Measurements from ENCODE around the gene SH3RF3. TPM values are rescaled to one million over a fixed set of nuclear protein-coding genes. Genes with fewer than 3 reads are reported as not detected.

The SH3RF3 gene
- total RNA-seq, 2 donors from 2014 or later, result 0.05 TPM; not detected in 1

DNA sequence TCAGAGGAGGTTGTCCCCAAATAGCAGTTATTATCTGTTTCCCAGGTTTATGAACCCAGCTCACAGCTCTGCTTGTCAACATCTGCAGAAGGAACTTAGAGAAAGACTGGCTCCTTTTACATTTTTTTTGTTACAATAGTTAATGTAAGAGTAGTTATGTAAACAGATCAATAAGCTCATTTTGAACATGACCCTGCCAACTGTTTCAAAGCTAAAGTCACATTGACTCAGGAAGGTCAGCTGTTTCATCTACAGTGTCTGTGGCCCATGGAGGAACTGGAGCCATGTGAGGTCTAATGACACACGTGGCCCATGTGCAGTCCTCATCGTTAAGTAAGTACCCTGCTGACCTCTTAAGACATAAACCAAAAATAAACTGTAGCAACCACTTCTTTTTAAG lies 97.1 kb downstream of the SH3RF3 start:
- H3K36me3 Mint-ChIP-seq, result no peaks in the 10 kb centered on the region
- H3K27me3 Mint-ChIP-seq, result peaks cover 0 to 3% of the 10 kb centered on the region in 2 donors
- H3K4me1 Mint-ChIP-seq (ENCODE audit: low read depth in 2 of 2), result peaks cover 11% of the 10 kb centered on the region in 2 donors
- DNase-seq (ENCODE audit: low spot score) (no peak), ATAC-seq (no peak)
- no peak overlapping the region for H3K27ac Mint-ChIP-seq
- no peaks in the 10 kb centered on the region for H3K9me3 Mint-ChIP-seq
- H3K4me3 Mint-ChIP-seq, result no peak overlapping the region

DNA sequence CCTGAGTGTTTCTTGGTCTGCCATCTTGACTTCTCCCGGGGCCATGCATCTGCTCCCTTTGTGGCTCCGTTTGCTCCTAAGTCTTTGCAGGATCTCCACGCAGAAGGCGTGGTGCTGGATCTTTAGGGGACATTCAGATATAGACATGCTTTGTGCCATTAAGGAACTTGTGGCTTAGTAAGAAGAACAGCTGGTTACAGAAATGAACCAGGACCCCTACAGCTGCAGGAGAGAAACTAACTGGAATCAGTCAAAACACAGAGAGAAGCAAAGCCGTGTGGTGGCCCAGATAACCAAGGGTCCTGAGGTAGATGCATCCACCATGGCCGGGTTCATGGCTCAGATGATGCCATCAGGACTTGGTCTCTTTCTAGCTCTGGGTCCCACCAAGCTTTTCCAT lies 97.6 kb downstream of the SH3RF3 start:
- ATAC-seq, result peak in 1 of 2 donors; percentile 48
- no peak overlapping the region for H3K4me3 Mint-ChIP-seq

DNA sequence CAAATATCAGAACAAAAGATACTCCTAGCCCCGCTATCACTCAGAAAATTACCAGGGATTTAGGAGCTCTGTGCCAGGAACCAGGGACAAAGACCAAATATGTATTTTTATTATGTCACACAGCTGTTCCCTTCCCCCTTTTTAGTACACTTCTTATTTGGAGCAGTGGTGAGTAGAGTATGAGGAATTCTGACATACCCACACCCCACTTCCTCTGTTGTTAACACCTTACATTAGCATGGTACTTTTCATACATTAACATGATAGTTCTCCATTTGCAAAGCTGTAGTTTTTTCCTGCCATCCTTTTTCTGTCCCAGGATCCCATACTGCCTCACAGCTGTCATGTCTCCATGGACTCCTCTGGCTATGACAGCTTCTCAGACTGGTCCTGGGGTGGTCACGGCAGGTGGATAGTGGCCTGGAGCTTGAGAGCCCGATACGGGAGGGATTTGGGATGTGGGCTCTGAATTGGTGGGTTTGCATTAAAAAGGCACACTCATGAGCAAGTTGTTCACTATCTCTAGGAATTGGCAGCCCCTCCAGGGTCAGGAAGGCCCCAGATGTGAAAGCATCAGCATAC lies 100.2 kb downstream of the SH3RF3 start:
- Mint-ChIP-seq H3K9me3 (no peaks in the 10 kb centered on the region), H3K36me3 (no peaks in the 10 kb centered on the region), H3K27me3 (peaks cover 3 to 13% of the 10 kb centered on the region in 2 donors), H3K4me1 (ENCODE audit: low read depth in 2 of 2) (peaks cover 11 to 17% of the 10 kb centered on the region in 2 donors), H3K4me3 (no peak overlapping the region), H3K27ac (no peak overlapping the region)
- no peak for ATAC-seq
- no peak for DNase-seq (ENCODE audit: low spot score)

More for the DNA sequence above, 97.6 kb downstream of the SH3RF3 start:
- Mint-ChIP-seq H3K27me3 (peaks cover 1 to 3% of the 10 kb centered on the region in 2 donors), H3K4me1 (ENCODE audit: low read depth in 2 of 2) (peaks cover 11 to 16% of the 10 kb centered on the region in 2 donors), H3K9me3 (no peaks in the 10 kb centered on the region), H3K36me3 (no peaks in the 10 kb centered on the region), H3K27ac (no peak overlapping the region)
- DNase-seq (ENCODE audit: low spot score), result no peak

DNA sequence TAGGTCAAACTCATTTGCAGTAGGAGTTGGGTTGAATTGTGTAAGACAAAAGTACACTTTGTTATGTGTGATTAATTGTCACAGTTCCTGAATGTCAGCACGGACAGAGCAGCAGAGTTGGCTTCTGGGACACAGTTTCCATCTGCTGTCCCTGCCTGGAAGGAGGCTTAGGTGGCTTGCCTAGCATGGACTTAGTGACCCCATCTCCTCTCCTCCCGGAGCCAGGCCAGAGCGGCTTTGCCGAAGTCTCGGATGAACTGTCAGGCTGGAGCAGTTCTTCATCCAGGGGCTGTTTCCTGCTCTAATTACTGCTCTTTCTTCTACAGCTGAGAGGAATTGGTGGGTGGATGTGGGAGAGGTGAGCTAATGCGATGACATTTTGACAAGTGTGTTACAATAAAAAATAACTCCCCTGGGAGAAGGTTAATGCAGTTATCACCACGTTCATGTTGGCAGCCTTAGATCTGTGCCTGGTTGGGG lies 102.0 kb downstream of the SH3RF3 start:
- no peaks in the 10 kb centered on the region for H3K9me3 Mint-ChIP-seq
- H3K27me3 Mint-ChIP-seq, result peaks cover 3 to 13% of the 10 kb centered on the region in 2 donors
- H3K36me3 Mint-ChIP-seq, result no peaks in the 10 kb centered on the region
- H3K4me3 Mint-ChIP-seq, result no peak overlapping the region
- H3K4me1 Mint-ChIP-seq (ENCODE audit: low read depth in 2 of 2), result peaks cover 14 to 17% of the 10 kb centered on the region in 2 donors
- peak overlapping the region in 1 of 2 donors; percentile 45 for H3K27ac Mint-ChIP-seq
- DNase-seq (ENCODE audit: low spot score), result no peak
- no peak for ATAC-seq

DNA sequence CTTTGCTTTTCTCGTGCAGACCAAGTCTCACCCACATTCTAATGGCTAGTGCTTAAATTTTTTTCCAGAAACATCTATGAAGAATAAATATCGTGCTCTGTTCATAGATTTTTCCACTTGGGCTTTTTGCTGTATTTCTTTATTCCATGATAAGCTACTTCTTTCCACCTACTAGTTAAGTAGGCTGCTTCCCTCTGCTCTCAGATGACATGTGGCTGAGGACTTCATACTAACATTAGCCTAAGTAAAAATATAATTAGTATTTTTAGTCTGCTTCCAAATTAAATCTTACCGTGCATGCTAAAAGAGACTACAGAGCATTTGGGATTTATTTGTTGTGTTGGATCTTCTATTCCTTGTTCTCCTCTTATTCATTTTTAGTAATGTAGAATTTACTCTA lies 102.4 kb downstream of the SH3RF3 start:
- Mint-ChIP-seq H3K27ac (peak overlapping the region in 1 of 2 donors; percentile 45), H3K4me1 (ENCODE audit: low read depth in 2 of 2) (peaks cover 17 to 20% of the 10 kb centered on the region in 2 donors), H3K9me3 (no peaks in the 10 kb centered on the region), H3K4me3 (no peak overlapping the region), H3K27me3 (peaks cover 3 to 13% of the 10 kb centered on the region in 2 donors), H3K36me3 (no peaks in the 10 kb centered on the region)
- DNase-seq (ENCODE audit: low spot score) (no peak), ATAC-seq (no peak)

DNA sequence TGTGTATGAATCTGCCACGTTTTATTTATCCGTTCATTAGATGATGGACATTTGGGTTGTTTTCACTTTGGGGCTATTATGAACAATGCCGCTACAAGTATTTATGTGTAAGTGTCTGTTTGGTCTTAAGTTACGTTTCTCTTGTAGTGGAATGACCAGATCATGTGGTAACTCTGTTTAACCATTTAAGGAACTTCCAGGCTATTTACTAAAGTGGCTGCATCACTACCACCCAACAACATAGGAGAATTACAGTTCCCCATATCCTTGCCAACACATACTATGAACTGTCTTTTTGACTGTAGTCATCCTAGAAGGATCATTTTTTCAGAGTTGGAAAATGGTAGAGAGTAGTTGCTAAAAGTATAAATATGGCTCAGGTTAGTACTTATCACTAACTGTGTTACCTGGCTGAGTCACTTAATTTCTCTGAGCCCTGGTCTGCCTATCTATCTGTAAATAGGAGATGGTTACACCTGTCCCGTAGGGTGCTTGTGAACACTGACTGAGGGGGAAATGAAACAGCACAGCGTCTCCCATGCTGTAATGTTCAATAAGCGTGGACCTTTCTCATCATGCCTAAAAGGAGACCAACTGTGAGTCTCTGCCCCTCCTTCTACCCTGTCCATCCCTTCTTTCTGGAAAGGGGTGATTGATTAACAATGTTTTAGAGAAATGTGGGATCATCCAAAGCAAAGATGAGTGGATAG lies 103.1 kb downstream of the SH3RF3 start:
- Mint-ChIP-seq H3K27me3 (peaks cover 3 to 13% of the 10 kb centered on the region in 2 donors), H3K9me3 (no peaks in the 10 kb centered on the region), H3K27ac (no peak overlapping the region), H3K4me3 (no peak overlapping the region), H3K36me3 (no peaks in the 10 kb centered on the region), H3K4me1 (ENCODE audit: low read depth in 2 of 2) (peaks cover 23 to 27% of the 10 kb centered on the region in 2 donors)
- no peak for ATAC-seq
- no peak for DNase-seq (ENCODE audit: low spot score)

DNA sequence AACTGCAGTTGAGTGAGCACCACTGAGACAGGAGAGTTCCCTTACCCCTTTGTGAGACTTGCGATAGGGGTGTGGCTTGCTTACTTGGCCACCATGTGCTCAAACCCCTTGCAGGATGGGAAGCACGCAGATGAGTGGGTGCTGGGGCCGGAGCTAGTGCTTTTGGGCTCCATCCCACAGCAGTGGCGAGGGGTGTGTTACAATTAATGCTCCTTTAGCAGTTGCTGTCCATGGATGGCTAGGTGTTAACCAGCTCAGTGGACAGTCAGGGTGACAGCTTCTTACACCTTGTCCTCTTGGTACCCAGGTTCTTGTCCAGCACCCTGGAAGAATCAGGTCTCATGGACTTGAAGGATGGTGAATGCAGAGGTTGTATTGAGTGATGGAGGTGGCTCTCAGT lies 103.9 kb downstream of the SH3RF3 start:
- H3K36me3 Mint-ChIP-seq, result no peaks in the 10 kb centered on the region
- peaks cover 23 to 28% of the 10 kb centered on the region in 2 donors for H3K4me1 Mint-ChIP-seq (ENCODE audit: low read depth in 2 of 2)
- H3K9me3 Mint-ChIP-seq, result no peaks in the 10 kb centered on the region
- no peak for DNase-seq (ENCODE audit: low spot score)
- no peak overlapping the region for H3K27ac Mint-ChIP-seq
- no peak for ATAC-seq
- H3K4me3 Mint-ChIP-seq, result no peak overlapping the region
- H3K27me3 Mint-ChIP-seq, result peaks cover 2 to 13% of the 10 kb centered on the region in 2 donors

DNA sequence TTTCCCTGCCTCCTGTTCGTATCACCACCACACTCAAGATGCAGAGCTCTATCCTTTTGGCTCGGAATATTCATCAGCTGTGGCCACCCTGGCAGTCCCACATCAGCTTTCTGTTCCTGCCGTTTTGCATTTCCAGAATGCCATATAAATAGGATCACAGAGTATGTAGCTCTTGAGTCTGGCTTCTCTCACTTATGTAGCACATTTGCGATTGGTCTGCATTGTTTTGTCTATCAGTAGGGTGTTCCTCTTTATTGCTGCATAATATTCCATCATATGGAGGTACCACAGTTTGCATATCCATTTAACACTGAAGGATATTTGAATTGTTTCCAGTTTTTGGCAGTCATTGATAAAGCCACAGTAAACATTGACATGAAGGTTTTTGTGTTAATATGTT lies 104.6 kb downstream of the SH3RF3 start:
- no peak for ATAC-seq
- H3K27me3 Mint-ChIP-seq, result peaks cover 0 to 13% of the 10 kb centered on the region in 2 donors
- no peak for DNase-seq (ENCODE audit: low spot score)
- H3K4me1 Mint-ChIP-seq (ENCODE audit: low read depth in 2 of 2), result peaks cover 27 to 29% of the 10 kb centered on the region in 2 donors
- H3K4me3 Mint-ChIP-seq, result no peak overlapping the region
- H3K27ac Mint-ChIP-seq, result no peak overlapping the region
- no peaks in the 10 kb centered on the region for H3K36me3 Mint-ChIP-seq
- H3K9me3 Mint-ChIP-seq, result no peaks in the 10 kb centered on the region

DNA sequence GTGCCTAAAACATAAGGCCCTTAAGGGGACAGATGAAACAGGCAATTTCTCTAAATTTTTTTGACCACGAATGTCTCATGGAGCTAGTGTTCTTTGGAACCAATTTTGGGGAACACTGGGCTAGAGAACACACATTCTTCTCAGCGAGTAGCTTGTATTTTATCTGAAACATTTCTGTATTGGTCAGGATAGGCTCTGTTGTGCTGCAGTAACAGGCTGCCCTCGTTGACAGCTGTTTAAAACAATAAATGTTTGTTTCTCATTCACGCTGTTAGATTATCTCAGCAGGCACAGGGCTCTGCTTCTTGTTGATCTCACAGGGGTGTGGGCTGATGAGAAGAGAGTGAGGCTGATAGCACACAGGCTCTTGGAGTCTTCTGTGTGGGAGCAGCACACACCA lies 105.3 kb downstream of the SH3RF3 start:
- DNase-seq (ENCODE audit: low spot score) (no peak), ATAC-seq (no peak)
- no peaks in the 10 kb centered on the region for H3K9me3 Mint-ChIP-seq
- H3K27ac Mint-ChIP-seq, result no peak overlapping the region
- peaks cover 0 to 13% of the 10 kb centered on the region in 2 donors for H3K27me3 Mint-ChIP-seq
- no peak overlapping the region for H3K4me3 Mint-ChIP-seq
- H3K36me3 Mint-ChIP-seq, result no peaks in the 10 kb centered on the region
- H3K4me1 Mint-ChIP-seq (ENCODE audit: low read depth in 2 of 2), result peaks cover 27 to 29% of the 10 kb centered on the region in 2 donors

DNA sequence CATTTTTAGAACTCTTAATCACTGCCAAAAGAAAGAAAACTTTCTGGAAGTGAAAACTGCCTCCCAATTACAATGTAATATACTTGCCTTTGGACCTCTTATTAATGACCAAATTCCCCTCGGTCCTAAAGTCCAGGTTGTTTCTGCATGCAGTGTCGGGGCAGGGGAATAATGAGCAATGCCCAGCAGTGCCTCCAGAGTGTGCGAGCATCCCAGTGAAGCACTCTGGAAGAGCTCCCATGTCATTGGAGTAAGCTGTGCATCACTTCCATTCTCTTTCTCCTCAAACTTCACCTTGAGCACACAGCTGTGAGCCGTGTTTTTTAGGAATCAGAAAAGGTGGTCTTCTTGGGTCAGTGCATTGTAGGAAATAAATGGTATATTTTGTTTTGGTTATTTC lies 107.1 kb downstream of the SH3RF3 start:
- no peak overlapping the region for H3K4me3 Mint-ChIP-seq
- no peaks in the 10 kb centered on the region for H3K36me3 Mint-ChIP-seq
- peaks cover 34 to 35% of the 10 kb centered on the region in 2 donors for H3K4me1 Mint-ChIP-seq (ENCODE audit: low read depth in 2 of 2)
- H3K27ac Mint-ChIP-seq, result peak overlapping the region in 1 of 2 donors; percentile 70
- peaks cover 0 to 13% of the 10 kb centered on the region in 2 donors for H3K27me3 Mint-ChIP-seq
- H3K9me3 Mint-ChIP-seq, result no peaks in the 10 kb centered on the region
- ATAC-seq, result no peak
- no peak for DNase-seq (ENCODE audit: low spot score)

DNA sequence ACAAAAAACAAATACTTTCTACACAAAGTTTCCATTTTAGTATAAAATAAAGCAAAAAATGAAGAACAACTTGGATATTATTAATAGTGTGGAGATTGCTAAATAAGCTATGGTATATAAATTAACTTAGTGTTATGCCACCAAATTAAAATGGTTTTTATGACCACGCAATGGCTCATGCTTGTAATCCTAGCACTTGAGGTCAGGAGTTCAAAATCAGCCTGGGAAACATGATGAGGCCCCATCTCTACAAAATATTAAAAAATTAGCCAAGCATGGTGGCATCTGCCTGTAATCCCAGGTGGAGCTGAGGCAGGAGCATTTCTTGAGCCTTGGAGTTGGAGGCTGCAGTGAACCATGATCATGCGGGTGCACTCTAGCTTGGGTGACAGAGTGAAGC lies 108.8 kb downstream of the SH3RF3 start:
- DNase-seq (ENCODE audit: low spot score), result no peak
- peaks cover 30 to 34% of the 10 kb centered on the region in 2 donors for H3K4me1 Mint-ChIP-seq (ENCODE audit: low read depth in 2 of 2)
- ATAC-seq, result no peak
- peak overlapping the region in 1 of 2 donors; percentile 83 for H3K27ac Mint-ChIP-seq
- H3K4me3 Mint-ChIP-seq, result no peak overlapping the region
- H3K36me3 Mint-ChIP-seq, result no peaks in the 10 kb centered on the region
- H3K9me3 Mint-ChIP-seq, result no peaks in the 10 kb centered on the region
- H3K27me3 Mint-ChIP-seq, result no peaks in the 10 kb centered on the region

DNA sequence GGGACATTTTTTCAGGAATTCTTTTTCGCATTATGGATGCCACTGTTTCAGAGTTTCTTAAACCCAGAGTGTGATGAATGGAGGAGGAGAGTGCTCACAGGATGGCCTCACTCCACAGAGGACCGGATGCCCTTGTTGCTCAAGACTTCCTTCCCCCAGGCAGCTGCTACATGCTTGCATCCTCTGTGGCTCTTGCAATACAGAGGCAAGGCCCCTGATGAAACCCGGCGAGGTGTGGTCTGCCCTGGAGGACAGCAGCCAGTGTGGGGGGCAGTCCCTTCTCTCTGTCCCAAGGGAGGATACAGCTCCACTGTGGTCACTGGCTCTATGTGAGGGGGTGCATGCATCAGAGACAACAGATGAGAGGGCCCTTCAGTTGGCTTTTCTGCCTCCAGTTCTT lies 109.6 kb downstream of the SH3RF3 start:
- DNase-seq (ENCODE audit: low spot score) (peak; percentile 91), ATAC-seq (peak; percentile 98 to 99)
- Mint-ChIP-seq H3K4me3 (peak overlapping the region; percentile 68), H3K9me3 (no peaks in the 10 kb centered on the region), H3K4me1 (ENCODE audit: low read depth in 2 of 2) (peaks cover 30 to 34% of the 10 kb centered on the region in 2 donors), H3K27me3 (no peaks in the 10 kb centered on the region), H3K36me3 (no peaks in the 10 kb centered on the region), H3K27ac (peak overlapping the region; percentile 76 to 83)

DNA sequence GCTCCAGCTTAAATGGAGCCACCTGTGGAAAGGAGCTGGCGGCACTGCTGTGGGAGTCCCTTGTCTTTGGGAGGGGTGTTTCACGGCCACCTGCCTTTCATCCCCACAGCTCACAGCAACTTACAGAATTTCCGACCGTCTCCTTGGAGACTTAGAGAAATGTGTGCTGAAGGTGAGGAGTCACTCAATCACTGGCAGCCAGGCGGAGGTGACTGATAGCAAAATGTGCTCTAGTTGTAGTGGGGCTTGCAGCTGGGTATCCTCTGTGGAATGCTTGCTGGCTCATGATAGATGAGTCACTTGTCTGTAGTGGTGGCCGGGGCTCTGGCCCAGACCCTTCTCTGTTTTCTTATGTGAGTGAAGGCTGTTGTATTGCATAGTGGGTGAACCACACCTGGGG lies 110.7 kb downstream of the SH3RF3 start:
- Mint-ChIP-seq H3K27ac (peak overlapping the region in 1 of 2 donors; percentile 83), H3K9me3 (no peaks in the 10 kb centered on the region), H3K4me1 (ENCODE audit: low read depth in 2 of 2) (peaks cover 30 to 34% of the 10 kb centered on the region in 2 donors), H3K4me3 (no peak overlapping the region), H3K36me3 (no peaks in the 10 kb centered on the region), H3K27me3 (no peaks in the 10 kb centered on the region)
- ATAC-seq, result no peak
- no peak for DNase-seq (ENCODE audit: low spot score)

DNA sequence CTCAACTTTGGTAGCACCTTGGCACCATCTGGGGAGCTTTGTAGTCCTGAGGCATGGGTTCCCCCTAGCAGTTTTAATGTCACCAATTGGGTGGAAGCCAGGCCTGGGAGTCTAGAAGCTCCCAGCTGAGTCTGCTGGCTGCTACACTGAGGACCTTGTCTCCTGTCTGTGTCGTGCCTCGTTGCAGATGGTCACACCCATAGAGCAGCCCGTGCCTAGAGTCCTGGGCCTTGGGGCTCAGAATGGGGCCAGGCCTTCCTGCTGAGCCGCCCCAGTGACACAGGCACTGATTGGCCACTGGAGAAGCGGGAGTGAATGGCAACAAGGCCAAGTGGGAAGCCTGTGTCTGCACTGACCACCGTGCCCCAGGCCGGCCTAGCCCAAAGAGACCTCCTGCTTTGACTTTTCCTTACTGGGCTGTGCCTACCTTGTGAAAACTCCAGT lies 113.2 kb downstream of the SH3RF3 start:
- peak overlapping the region in 1 of 2 donors; percentile 83 for H3K27ac Mint-ChIP-seq
- H3K27me3 Mint-ChIP-seq, result no peaks in the 10 kb centered on the region
- no peak overlapping the region for H3K4me3 Mint-ChIP-seq
- H3K9me3 Mint-ChIP-seq, result no peaks in the 10 kb centered on the region
- H3K36me3 Mint-ChIP-seq, result no peaks in the 10 kb centered on the region
- no peak for DNase-seq (ENCODE audit: low spot score)
- no peak for ATAC-seq
- peaks cover 20 to 26% of the 10 kb centered on the region in 2 donors for H3K4me1 Mint-ChIP-seq (ENCODE audit: low read depth in 2 of 2)

All from natural killer cell treated with Interleukin-12 subunit alpha and Interleukin-12 subunit beta and Interleukin-15 and Interleukin-18, amount 100 ng/mL, for 72 hours (primary cell).